HG03432 (cell line): ENCODE data around the gene NBAS.
"Not testable (repeated sequence)": the region's sequence is repeated elsewhere in the genome, so short reads cannot be mapped to it uniquely, and the experiment has no call there.

ENCODE experiments used
- ATAC-seq: cut with Tn5 transposase; IDR thresholded peaks from one replicate; pipeline ENCODE4 v1.9.1; 2021; ENCODE audit warnings: mild to moderate bottlenecking, moderate library complexity; ENCODE audit not compliant: unreplicated experiment

The NBAS gene

DNA sequence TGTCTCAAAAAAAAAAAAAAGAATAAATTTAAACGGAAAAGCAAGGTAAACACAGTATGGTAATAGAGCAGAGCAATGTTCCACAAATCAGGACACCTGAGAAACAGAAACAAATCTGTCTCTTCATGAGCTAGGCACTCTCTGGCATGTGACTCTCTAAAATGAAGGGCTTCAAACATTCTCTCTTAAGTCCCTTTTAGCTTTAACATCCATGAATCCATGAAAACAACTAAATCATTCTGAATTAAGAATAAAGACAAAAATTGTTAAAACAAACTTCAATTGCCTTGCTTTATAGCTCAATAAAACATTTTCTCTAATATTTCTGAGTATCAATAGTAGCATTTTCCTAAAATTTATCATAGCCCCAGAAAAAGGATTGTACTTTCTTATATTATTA lies 132.1 kb downstream of the NBAS start:
- no peak for ATAC-seq

DNA sequence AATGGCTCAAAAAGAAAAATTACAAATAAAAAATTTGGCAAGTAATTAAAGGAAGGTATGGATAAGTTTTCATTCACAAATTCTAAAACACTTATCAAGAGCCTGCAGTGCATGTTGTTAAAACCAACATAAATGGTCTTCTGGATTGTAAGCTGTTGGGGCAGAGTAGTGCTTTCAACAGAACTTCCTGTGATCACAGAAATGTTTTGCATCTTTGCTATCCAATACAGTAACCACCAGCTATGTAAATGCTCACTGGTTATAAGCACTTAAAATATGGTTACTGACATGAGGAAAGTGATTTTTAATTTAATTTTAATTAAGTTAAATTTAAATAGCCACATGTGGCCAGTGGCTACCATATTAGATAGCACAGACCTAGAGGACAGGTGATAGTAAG lies 133.1 kb downstream of the NBAS start:
- ATAC-seq = no peak

GRCh38 chr2:15426606-15427005 lies 134.5 kb downstream of the NBAS start:
- no peak for ATAC-seq

- no peak for ATAC-seq
Observed at GRCh38 chr2:15425712-15426111, 135.4 kb downstream of the NBAS start.

GRCh38 chr2:15421753-15422152 lies 139.4 kb downstream of the NBAS start:
- ATAC-seq = no peak

DNA sequence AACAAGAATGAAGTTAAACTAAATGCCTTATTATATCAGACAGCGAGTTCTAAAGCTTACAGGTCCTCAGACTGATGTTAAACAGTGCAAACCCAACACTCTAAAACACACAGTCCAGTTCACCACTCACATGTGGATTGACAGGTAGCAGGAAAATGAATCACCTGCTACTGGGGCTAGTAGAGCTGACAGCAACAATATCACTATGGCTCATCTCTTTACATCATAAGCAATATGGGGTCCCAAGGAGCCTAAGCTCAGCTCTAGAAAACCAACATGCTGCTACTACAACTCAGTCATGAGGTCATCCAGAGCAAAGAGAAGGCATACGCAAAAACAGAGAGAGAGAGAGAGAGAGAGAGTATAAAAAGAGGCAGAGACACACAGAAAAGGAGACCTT lies 145.4 kb downstream of the NBAS start:
- no peak for ATAC-seq

- ATAC-seq = no peak
Observed at GRCh38 chr2:15412779-15413178, 148.4 kb downstream of the NBAS start.

GRCh38 chr2:15412309-15412708 lies 148.8 kb downstream of the NBAS start:
- ATAC-seq = no peak

DNA sequence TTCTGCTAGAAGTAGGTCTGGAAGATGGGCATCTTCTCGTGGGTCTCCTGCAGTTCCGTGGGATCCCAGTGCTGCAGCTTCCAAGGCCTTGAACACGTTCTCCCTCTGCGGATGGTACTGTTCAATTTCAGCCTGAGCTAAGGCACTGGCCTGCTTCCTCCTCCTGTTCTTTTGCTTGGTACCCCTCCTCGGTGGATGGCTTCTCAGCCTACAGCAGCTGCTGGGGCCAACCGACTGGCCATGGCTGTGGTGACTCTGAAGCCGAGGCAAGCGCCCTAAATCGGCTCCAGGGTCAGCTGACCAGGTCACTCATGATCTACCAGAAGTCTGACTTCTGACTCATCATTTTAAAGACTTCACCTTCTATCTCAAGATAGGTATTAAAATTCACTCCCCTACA lies 150.2 kb downstream of the NBAS start:
- ATAC-seq = no peak

DNA sequence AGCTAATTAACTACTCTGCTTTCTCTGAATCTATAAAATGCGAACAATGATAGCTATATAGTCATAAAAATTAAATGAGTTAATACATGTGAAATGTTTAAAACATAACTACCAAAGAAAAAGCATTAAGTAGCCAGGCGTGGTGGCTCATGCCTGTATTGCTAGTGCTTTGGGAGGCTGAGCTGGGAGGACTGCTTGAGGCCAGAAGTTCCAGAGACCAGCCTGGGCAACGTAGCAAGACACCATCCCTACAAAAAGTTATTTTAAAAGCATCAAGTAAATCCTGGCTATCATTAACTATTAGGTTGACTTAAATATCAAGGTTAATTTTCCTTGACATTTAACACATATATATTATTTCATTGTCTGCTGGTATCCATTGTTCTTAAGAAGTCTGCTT lies 152.4 kb downstream of the NBAS start:
- ATAC-seq = no peak

GRCh38 chr2:15407666-15408065 lies 153.5 kb downstream of the NBAS start:
- no peak for ATAC-seq

- ATAC-seq = not testable (repeated sequence)
Observed at GRCh38 chr2:15404511-15404910, 156.6 kb downstream of the NBAS start.

GRCh38 chr2:15400240-15400826 lies 160.8 kb downstream of the NBAS start:
- no peak for ATAC-seq

- no peak for ATAC-seq
Observed at GRCh38 chr2:15399241-15399640, 161.9 kb downstream of the NBAS start.

GRCh38 chr2:15391751-15392150 lies 169.4 kb downstream of the NBAS start:
- no peak for ATAC-seq

DNA sequence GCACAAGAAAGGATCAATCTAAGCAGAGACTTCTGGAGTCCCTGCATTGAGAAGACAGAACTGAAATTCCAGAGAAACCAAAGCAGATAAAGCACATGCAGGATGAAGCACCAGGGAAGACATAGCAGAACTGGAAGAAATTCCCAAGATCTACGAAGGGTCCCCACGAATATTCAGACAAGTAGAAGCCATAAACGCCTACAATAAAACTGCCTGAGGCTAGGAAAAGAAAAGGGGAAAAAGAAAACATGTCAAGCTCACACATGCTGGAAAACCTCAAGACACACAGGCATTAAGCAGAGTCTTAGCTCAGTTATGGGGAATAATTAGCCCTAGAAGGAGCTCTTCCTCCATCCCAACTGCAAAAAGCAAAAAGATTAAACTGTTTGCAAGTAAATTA lies 171.2 kb downstream of the NBAS start:
- ATAC-seq = no peak

GRCh38 chr2:15389326-15389700 lies 171.8 kb downstream of the NBAS start:
- ATAC-seq = no peak

- no peak for ATAC-seq
Observed at GRCh38 chr2:15388406-15389325, 172.5 kb downstream of the NBAS start.

GRCh38 chr2:15385184-15385583 lies 175.9 kb downstream of the NBAS start:
- no peak for ATAC-seq

GRCh38 chr2:15383695-15384350 lies 177.3 kb downstream of the NBAS start:
- ATAC-seq = no peak

GRCh38 chr2:15378148-15378908 lies 182.8 kb downstream of the NBAS start:
- ATAC-seq = peak; percentile 93
